Inferior parietal cortex (tissue), 1 donor: ENCODE data around the gene NR3C2.

Source experiments
- DNase-seq: peaks from one replicate; pipeline ENCODE4 v3.0.0-alpha.2; 2016; ENCODE audit errors: extremely low spot score

Gene NR3C2

DNA sequence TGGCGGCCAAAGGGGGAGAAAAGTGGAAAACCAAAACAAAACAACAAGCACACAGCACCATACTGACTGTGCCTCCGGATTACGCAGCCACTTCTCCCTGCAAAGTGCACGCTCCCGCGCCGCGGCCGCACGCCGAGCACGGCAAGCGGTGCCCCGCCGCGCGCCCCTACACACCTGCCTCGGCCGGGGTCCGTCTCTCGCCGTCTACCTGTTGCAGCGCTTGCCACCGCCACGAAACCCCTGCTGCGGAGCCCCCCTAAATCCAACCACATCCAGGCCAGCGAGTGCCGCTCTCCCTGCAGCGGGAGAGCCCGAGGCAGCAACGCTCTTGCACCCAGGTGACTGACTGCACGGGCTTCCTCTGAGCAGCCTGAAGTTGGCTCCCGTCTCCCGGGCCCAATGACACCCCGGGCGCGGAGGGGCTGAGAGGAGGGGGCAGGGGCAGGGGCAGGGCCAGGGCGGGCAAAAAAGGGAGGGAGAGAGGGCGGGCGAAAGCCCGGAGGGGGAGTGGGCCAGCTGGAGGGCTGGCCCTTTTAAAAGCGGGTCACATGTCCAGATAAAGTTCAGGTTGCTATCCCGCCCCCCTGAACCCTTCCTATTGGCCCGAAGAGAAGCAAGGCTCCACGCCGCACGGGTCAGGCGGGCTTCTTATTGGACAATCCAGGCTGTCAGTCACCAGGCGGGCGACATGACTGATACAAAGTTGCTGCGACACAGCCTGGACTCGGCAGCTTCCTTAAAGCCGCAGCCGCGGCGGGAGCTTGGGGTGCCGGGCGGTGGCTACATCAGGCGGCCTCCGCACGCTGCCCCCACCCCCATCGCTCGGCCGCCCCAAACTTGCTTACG lies at the start of gene NR3C2:
Gene NR3C2 (minus strand): TSS at position 429 of the 846 bp plus-strand sequence.
- peak; percentile 99 for DNase-seq

DNA sequence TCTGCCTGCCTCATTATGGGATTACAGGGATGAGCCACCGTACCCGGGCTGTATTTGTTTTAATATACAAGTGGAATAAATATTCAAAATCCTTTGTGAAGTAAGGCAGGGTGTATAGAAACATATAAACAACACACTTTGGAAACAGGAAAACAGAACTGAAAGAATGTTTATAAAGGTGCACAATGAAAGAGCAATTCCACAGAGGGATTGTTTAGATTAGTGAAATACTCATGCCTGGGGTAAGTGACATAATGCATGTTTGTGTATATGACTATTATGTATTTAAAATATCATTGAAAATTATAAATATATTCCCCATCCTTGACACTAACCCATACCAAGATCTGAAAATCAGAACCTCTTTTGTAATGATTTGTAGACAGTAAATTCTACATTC lies 45.0 kb upstream of the NR3C2 start:
- DNase-seq, result no peak

DNA sequence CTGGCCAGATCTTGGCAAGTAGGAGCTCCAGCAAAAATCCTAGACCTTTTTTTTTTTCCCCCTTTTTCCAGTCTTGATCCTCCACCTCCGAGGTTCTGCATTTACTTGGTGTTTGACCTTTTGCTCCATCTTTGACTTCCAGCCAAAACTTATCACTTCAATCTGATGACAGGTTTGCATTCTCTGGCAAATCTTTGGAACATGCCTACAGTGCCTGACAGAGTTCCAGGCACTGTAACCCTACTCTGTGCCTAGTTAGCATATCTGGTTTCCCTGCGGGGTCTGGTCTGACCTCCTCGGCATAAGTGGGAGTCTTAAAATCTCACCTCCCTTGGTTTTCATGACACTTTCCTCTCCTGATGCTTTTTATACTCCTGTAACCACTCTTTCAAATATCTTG lies 39.4 kb upstream of the NR3C2 start:
- no peak for DNase-seq

DNA sequence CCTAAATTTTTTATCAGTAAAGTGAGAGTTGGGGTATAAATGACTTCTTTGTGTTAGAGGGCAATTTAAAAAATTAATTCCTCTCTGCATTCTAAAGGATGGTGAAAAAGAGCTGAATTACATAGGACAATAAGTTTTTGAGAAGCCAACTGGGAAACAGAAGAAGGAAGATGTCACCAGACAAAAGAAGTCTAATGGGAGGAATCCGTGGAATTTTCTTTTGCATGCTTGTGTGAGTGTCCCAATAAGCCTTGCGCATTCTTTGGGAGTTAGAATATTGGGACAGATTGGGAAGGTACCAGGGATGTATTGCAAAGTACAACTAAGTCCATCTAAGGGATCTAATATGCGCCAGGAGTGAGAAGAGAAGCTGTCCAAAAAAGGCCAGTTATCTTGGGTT lies 35.1 kb upstream of the NR3C2 start:
- no peak for DNase-seq

DNA sequence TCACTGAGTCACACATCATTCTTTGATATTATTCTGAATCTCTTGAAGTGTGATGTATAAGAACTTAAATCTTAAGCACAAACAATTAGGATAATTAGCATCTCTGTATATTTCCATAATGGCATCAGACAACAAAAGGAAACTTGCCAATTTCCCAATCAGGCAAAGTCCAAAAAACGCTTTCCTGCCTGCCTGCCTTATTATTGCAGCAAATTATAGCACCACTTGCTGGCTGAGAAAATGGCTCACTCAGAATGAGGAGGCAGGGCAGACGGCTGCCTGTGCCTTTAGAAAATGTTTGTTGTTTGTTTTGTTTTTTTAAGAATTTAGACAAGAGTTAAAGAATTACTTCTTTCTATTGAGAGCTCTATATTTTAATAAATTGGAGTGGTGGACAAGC lies 27.7 kb upstream of the NR3C2 start:
- DNase-seq, result no peak

DNA sequence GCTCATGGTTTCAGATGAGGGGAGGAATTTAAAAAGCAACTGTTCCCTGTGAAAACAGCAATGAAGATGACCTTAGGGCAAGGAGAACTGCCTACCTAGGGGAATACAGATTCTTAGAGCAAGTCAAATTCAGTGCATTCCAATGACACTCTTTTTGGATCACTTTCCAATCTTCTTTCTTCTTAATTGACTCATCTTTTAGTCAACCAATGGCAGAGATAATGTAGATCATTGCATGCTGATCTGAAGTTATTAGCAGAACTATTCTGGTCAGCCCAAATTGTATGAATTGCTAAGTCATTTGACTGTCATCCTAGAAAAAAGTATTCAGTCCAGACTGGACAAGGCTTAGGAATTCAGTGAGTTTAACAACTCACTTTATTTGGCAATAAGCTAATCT lies 12.6 kb upstream of the NR3C2 start:
- DNase-seq, result no peak

DNA sequence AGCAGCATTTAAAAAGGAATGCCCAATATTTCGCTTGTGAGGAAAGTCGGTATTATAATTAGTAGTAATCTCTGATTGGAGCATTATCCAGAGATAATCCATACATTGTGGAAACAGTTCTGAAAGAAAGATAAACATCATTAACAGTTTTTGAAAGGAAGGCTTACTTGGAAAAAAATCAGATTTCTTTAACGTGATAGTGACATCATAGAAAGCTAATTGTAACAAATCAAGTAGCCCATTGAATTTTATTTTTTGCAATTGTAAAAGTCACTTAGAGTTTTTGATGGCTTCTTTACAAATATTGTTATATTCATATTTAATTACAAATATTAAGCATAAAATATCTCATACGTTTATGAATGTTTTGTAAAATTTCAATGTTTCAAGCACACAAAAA lies 11.6 kb upstream of the NR3C2 start:
- DNase-seq, result no peak

DNA sequence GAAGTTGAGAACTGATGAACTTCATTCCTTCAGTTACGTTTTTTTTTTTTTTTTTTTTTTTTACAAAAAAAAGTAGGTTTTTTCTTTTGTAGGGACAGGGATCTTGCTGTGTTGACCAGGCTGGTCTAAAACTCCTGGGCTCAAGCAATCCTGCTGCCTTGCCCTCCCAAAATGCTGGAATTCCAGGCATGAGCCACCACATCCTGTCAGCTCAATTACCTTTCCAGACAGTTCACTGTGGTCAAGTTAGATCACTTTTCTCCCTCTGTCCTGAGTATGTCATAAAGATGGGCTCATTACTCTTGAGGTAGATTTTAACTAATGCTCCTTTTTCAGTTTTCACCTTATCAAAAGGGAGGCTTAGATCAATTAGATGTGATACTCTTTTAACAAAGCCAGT lies 10.8 kb upstream of the NR3C2 start:
- DNase-seq, result no peak

DNA sequence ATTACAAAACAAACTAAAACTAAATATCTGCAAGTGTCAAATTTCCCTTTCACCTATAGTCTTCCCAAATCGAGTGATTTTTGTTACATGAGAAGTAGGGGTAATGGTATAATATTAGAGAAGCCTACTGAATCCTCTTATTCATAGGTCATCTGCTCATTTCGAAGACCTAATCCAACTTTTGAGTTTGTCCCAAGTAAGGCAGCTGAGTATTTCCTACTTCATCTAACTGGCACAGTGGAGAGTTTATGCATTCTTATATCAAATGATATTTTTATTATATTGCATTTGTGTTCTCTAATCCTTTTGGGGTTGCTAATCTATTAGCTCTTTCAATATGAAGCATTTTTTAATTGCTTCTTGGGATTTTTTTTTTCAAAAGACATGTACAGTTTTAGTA lies 7.7 kb upstream of the NR3C2 start:
- no peak for DNase-seq

DNA sequence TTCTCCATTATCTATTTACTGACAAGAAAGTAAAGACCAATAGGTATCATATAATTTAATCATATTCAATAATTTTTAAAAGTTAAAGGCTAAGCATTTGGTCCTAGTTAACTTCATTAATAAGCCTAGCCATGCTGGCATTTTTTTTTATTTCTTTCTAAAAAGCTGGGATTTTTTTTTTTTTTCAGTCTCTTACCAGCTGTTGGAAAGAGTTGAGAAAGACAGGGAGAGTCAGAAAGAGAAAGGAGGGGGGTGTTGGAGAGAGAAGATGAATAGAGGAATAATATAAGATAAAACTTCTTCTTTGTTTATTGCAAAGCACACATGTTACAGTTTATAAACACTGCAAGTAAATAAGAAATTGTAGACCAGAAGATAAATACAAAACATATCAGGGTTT lies 5.9 kb upstream of the NR3C2 start:
- DNase-seq, result no peak

DNA sequence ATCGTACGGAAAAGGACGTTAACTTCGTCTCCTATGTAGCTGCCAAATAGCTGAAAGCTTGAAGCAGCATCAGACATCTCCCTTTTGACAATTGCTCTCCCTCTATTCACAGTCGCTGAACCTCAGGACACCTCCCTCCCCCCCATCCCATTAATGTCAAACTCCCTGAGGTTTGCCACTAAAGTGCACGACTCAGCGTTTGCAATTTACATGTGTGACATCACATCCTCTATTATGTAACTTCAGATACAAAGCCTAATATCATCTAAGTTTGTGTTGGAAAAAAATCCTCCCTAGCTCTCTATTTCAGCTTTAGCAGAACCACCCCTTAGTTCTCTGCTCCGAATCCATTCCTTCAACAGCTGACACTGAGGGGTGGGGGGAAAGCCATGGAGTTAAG lies 5.5 kb upstream of the NR3C2 start:
- DNase-seq, result no peak

DNA sequence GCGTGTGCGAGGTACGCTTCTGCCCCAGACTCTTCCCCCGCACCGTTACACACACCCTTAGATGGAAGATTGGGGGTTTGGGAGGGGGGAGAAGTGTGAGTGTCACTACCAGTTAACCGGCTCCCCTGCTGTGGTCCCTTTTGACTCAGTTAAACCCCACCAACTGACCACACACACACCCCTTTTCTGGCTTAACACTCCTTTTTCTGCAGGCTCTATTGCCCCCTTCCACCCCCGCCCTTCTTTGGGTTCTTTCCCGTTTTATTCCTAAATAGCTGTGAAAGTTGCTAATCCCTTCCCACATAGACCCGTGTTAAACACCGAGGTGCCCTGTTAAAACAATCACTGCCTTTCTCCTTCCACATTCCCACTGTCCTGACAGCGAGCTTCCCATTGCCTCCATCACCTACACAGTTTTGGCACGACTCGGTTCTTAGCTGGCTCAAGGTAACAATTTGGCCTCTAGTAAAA lies 3.7 kb upstream of the NR3C2 start:
- no peak for DNase-seq

DNA sequence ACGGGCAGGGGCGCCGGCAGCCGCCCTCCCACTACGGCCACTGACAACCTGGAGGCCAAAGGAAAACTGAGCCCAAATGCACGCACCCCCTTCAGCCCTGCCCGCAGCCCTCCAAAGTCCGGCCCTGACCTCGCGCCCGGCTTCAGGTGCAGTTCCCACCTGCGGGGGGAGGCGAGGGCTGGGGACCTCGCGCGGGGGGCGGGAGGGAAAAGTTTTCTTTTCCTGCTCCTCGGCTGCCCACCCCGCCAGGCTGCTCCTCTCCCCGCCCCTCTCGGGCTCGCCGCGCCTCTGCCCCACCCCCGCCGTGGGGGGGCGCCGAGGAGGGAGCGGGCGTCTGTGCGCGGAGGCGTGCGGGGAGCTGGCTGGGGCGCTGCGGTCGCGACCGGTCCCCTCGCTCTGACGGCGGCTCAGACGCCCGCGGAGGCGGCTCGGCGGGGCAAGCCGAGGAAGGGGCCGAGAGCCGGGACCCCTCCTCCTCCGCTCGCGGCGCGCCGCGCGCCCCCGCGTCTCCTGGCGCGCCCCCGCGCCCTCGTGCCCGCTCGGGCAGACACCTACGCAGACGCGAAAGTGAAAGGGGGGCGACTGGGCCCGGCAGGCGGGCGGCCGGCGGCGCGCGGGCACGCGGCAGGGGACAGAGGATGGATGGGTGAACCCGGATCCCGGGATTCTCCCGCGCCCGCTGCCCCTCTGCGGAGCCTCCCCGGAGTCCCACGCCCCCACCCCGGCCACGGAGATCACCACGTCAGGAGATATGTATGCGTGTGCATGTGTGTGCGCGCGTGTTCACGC lies 3.1 kb upstream of the NR3C2 start:
- no peak for DNase-seq

DNA sequence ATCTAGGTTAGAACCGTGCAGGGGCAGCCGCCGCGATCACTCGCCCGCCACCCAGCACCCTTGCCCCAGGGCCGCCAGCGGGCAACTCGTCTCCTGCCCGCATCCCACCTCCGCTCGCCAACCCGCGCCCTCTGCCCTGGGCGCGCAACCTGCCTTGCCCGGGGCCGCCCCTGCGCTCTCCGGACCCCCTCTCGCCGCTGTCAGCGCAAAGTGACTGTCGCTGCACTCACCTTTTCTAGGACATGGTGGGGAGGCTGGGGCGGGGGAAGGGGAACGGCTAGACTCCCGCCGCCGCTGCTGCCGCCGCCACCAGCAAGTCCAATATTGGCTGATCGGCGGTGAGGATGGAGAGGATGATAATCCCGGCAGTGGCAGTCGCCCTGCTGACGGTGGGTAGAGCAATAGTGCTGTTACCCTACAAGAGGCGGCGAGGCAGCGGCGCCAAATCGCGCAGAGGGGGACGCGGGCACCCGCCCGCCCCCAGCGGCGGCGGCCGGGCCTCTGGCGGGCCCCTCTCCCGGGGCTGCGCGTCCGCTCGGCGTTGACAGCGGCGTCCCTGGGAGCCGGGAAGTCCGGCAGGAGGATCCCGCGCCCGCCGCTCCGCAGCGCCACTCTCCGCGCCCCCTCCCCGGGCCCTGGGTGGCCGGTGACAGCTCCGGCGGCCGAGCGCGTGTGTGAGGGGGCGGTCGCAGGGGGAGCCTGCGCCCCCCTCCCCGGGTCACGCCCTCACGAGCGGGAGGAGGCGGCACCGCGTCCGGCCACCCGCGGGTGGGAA lies 2.3 kb upstream of the NR3C2 start:
- no peak for DNase-seq

DNA sequence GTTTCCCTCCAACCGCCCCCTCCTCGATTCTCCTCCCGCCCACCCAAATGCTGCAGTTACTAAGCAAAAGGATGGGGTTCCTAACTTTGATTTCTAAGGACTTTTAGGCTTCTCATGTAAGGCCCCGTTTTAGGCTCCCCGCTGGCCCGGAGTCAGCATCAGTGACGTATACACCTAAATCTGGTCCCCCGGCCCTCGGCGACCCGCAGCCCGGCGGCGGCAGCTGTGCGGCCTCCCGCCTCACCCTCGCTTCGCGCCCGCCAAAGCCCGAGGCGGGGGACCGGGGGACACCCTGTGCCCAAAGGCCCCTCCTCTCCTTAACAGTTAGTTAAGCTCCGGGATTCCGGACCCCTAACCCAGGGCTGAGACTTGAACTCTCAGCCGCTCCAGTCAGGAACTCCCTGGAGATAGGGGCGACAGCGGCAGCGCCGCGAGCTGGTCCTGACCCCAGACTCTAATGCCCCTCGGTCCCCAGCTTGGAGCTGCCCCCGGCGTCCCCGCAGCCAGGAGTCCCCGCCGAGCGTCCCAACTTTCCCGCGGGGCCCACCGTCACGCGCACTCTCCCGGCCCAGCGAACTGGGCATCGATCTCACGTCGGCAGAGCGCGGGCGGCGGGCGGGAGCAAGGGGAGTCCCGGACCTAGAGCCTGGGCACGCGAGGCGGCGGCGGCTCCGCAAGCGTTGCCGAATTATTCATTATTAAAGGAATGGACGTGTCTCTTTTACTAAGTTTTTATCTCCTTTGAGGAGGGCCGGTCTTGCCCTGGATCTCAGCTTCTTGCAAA lies 1.5 kb upstream of the NR3C2 start:
- no peak for DNase-seq

DNA sequence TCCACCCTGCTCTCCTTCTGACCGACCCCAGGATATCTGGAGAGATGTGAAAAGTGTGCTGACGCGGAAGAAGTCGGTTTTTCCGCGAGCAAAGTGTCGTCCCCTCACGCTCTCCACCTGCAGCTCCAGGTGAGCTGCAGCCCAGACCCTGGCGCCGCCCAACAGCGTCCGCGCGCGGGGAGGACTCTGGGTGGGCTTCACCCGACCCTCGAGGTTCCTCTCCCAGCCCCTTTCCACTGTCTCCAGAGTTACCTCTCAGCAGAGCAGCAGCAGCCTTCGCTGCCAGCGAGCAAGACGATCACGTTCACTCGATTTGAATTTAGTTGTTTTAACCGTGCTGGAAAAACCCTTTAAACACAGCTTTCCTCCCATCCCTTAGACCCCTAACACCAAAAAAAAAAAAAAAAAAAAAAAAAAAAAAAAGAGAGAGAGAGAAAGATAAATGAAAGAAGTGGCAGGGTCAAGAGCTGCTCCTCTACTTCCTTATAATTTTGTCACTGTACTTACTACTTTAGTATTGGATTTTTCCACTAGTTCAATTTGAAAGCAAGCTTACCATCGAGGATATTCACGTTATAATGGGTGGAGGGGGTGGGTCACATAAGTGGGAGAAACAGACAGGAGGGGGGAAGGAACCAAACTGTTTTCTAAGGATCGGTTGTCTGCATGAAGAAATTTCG lies 758 bp upstream of the NR3C2 start:
- no peak for DNase-seq

DNA sequence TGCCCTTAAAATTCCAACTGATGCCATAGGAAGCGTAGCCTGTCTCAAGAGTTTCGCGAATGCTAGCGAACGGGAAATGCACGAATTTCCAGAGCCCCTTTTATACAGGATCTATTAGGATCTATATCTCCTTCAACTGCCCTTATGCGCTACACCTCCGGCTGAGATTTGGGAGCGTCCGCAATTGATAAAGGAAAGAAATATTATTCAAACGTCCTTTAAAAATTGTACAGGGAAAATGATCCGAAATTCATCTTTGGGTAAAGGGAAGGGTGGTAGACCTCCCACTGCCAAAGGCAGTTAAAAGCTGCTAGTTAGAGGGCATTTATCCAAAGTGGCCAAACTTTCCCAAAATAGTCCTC lies 609 bp downstream of the NR3C2 start:
- no peak for DNase-seq

DNA sequence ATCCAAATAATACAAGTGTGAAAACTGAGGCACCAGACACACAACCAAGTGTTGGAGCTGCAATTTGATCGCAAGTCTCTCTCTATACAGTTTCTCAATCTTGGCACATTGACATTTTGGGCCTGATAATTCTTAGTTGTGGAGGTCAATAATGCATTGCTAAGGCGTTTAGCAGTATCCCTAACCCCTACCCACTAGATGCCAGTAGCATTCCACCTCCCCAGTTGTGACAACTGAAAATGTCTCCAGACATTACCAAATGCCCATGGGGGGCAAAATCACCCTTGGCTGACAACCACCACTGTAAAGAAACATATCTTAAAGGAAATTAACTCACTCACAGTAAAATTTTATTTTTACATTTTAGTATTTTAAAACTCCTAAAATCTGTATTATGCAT lies 4.2 kb downstream of the NR3C2 start:
- DNase-seq, result no peak

DNA sequence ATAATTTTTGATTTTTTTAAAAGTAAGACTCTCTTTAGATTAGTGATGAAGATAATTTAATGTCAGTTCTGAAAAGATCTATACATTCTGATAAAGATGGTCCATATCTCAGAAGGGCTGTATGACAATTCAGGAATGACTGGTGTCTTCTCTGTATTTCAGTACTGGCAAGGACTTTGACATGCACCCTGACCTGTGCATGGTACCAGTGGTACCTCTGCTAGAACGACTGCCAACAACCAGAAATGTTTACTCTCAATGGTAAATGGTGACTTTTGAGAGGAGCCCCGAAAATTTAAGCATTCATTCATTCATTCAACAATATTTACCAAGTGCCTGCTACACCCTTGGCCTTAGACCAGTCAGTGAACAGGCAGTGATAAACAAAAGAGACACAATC lies 4.8 kb downstream of the NR3C2 start:
- DNase-seq, result no peak

DNA sequence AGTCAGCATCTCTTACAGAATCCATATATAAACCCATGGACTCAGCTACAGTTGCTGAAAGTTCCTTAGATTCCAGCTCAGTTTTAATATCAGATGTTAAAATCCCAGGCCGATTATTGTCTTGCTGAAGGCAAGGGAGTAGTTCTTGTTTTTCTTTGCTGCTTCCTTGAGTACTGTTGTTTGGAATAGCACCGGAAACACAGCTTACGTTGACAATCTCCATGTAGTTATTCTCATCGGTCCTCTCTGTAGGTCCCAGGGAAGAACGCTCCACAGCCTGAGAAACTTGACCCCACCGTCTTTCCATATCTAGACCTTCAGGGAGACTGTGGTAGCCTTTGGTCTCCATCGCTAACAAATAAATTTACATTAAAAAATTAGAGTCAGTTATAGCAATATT lies 5.7 kb downstream of the NR3C2 start:
- DNase-seq, result no peak
